Activated CD4-positive, alpha-beta memory T cell treated with anti-CD3 and anti-CD28 coated beads for 36 hours (primary cell): Measurements from ENCODE around the gene FAM221B. TPM values are rescaled to one million over a fixed set of nuclear protein-coding genes. Genes with fewer than 3 reads are reported as not detected.

Experiments
- CTCF ChIA-PET: fragments of 350-600 bp; sonication (Branson Sonifier 250); formaldehyde crosslinking; loops from one replicate; lab custom pipeline; 2021; ENCODE audit warnings: antibody characterized with exemption, inconsistent platforms; lab: Charles Lee
- POLR2A ChIA-PET: fragments of 350-600 bp; sonication (Branson Sonifier 250); formaldehyde crosslinking; loops from one replicate; lab custom pipeline; 2021; ENCODE audit warnings: antibody characterized with exemption; lab: Charles Lee
- DNase-seq: peaks from one replicate; pipeline ENCODE4 v3.0.0-alpha.2; 2020
- H3K27ac Mint-ChIP-seq: one replicate; pipeline ENCODE4 v1.8.0; 2021; ENCODE audit warnings: mixed read lengths
- H3K27me3 Mint-ChIP-seq: one replicate; pipeline ENCODE4 v1.8.0; 2021; ENCODE audit warnings: mixed read lengths
- H3K36me3 Mint-ChIP-seq: one replicate; pipeline ENCODE4 v1.8.0; 2021; ENCODE audit warnings: mixed read lengths
- H3K4me1 Mint-ChIP-seq: one replicate; pipeline ENCODE4 v1.8.0; 2021; ENCODE audit warnings: low read depth, mixed read lengths
- H3K4me3 Mint-ChIP-seq: one replicate; pipeline ENCODE4 v1.8.0; 2021; ENCODE audit warnings: mild to moderate bottlenecking, mixed read lengths
- H3K9me3 Mint-ChIP-seq: one replicate; pipeline ENCODE4 v1.8.0; 2021; ENCODE audit warnings: mixed read lengths
- intact Hi-C: fragments of 100-400 bp; cut with micrococcal nuclease; formaldehyde crosslinking; loops from one replicate; pipeline ENCODE4 v1.15.1; 2023
- total RNA-seq, 2 experiments: library from RNA; stranded (reverse); gene quantifications; one replicate each; pipeline ENCODE4 v1.2.3, GENCODE V29; 2021

FAM221B gene
- total RNA-seq, 2 experiments from 2014 or later, result not detected

GRCh38 chr9:35844628-35845270 is 16.2 kb upstream of the FAM221B start:
- Mint-ChIP-seq H3K27me3 (no peaks in the 10 kb centered on the region), H3K4me1 (peaks cover 36% of the 10 kb centered on the region), H3K9me3 (no peaks in the 10 kb centered on the region), H3K36me3 (no peaks in the 10 kb centered on the region), H3K27ac (no peak overlapping the region), H3K4me3 (no peak overlapping the region)
- no peak for DNase-seq
- intact Hi-C loops, result loop anchor here (2.0 kb wide), 1 partner anchor 16 kb away; the partner anchor contains the start of genes FAM221B and TMEM8B
- POLR2A ChIA-PET, result no interaction called here
- CTCF ChIA-PET, result interaction anchor here (1.6 kb wide), 1 partner anchor 37 kb away, joined by 9 read pairs; no protein-coding TSS in a partner anchor

GRCh38 chr9:35842795-35843194 is 14.3 kb upstream of the FAM221B start:
- Mint-ChIP-seq H3K4me3 (no peak overlapping the region), H3K36me3 (no peaks in the 10 kb centered on the region), H3K9me3 (no peaks in the 10 kb centered on the region), H3K27me3 (no peaks in the 10 kb centered on the region), H3K4me1 (peaks cover 30% of the 10 kb centered on the region), H3K27ac (no peak overlapping the region)
- DNase-seq, result no peak
- ChIA-PET CTCF (no interaction called here), POLR2A (no interaction called here)
- intact Hi-C loops, result no loop called here

GRCh38 chr9:35842020-35842745 is 13.7 kb upstream of the FAM221B start:
- intact Hi-C loops, result no loop called here
- Mint-ChIP-seq H3K9me3 (no peaks in the 10 kb centered on the region), H3K4me1 (peaks cover 25% of the 10 kb centered on the region), H3K36me3 (no peaks in the 10 kb centered on the region), H3K27me3 (no peaks in the 10 kb centered on the region), H3K4me3 (no peak overlapping the region), H3K27ac (no peak overlapping the region)
- POLR2A ChIA-PET, result interaction anchor here (0.9 kb wide), 1 partner anchor 10 kb away, joined by 3 read pairs; no protein-coding TSS in a partner anchor
- CTCF ChIA-PET, result interaction anchor here (1.0 kb wide), 1 partner anchor 40 kb away, joined by 3 read pairs; no protein-coding TSS in a partner anchor
- DNase-seq, result no peak

- DNase-seq, result no peak
- Mint-ChIP-seq H3K4me1 (peaks cover 21% of the 10 kb centered on the region), H3K27ac (no peak overlapping the region), H3K9me3 (no peaks in the 10 kb centered on the region), H3K36me3 (no peaks in the 10 kb centered on the region), H3K27me3 (no peaks in the 10 kb centered on the region), H3K4me3 (no peak overlapping the region)
- ChIA-PET POLR2A (interaction anchor here (0.9 kb wide), 1 partner anchor 10 kb away, joined by 3 read pairs; no protein-coding TSS in a partner anchor), CTCF (interaction anchor here (0.6 to 1.0 kb wide), 2 partner anchors 41 to 862 kb away, joined by 3 to 5 read pairs; no protein-coding TSS in a partner anchor)
- intact Hi-C loops, result no loop called here
Observed at GRCh38 chr9:35841645-35841900, 13.0 kb upstream of the FAM221B start.

- H3K27me3 Mint-ChIP-seq, result no peaks in the 10 kb centered on the region
- intact Hi-C loops, result no loop called here
- no peak overlapping the region for H3K27ac Mint-ChIP-seq
- H3K4me1 Mint-ChIP-seq, result peaks cover 21% of the 10 kb centered on the region
- H3K36me3 Mint-ChIP-seq, result no peaks in the 10 kb centered on the region
- H3K9me3 Mint-ChIP-seq, result no peaks in the 10 kb centered on the region
- POLR2A ChIA-PET, result no interaction called here
- DNase-seq, result no peak
- CTCF ChIA-PET, result interaction anchor here (0.6 to 1.0 kb wide), 3 partner anchors 15 to 861 kb away, joined by 3 to 5 read pairs (median 4); no protein-coding TSS in a partner anchor
- H3K4me3 Mint-ChIP-seq, result no peak overlapping the region
Observed at GRCh38 chr9:35840881-35841644, 12.5 kb upstream of the FAM221B start.

- no peaks in the 10 kb centered on the region for H3K36me3 Mint-ChIP-seq
- H3K4me3 Mint-ChIP-seq, result no peak overlapping the region
- DNase-seq, result no peak
- no peak overlapping the region for H3K27ac Mint-ChIP-seq
- no peaks in the 10 kb centered on the region for H3K9me3 Mint-ChIP-seq
- peaks cover 10% of the 10 kb centered on the region for H3K4me1 Mint-ChIP-seq
- POLR2A ChIA-PET, result no interaction called here
- no peaks in the 10 kb centered on the region for H3K27me3 Mint-ChIP-seq
- CTCF ChIA-PET, result interaction anchor here (1.0 kb wide), 1 partner anchor 14 kb away, joined by 4 read pairs; no protein-coding TSS in a partner anchor
- intact Hi-C loops, result no loop called here
Observed at GRCh38 chr9:35839926-35840325, 11.4 kb upstream of the FAM221B start.

- no peaks in the 10 kb centered on the region for H3K36me3 Mint-ChIP-seq
- H3K4me3 Mint-ChIP-seq, result no peak overlapping the region
- no peak overlapping the region for H3K27ac Mint-ChIP-seq
- intact Hi-C loops, result no loop called here
- ChIA-PET CTCF (interaction anchor here (1.7 to 4.5 kb wide), 2 partner anchors 11 to 45 kb away, joined by 5 to 33 read pairs; no protein-coding TSS in a partner anchor), POLR2A (no interaction called here)
- no peak for DNase-seq
- H3K9me3 Mint-ChIP-seq, result no peaks in the 10 kb centered on the region
- H3K27me3 Mint-ChIP-seq, result no peaks in the 10 kb centered on the region
- H3K4me1 Mint-ChIP-seq, result no peaks in the 10 kb centered on the region
Observed at GRCh38 chr9:35836595-35836994, 8.1 kb upstream of the FAM221B start.

GRCh38 chr9:35835766-35836165 is 7.2 kb upstream of the FAM221B start:
- Mint-ChIP-seq H3K27ac (no peak overlapping the region), H3K9me3 (no peaks in the 10 kb centered on the region), H3K4me3 (no peak overlapping the region), H3K36me3 (no peaks in the 10 kb centered on the region), H3K27me3 (no peaks in the 10 kb centered on the region), H3K4me1 (peaks cover under 1% of the 10 kb centered on the region)
- ChIA-PET POLR2A (no interaction called here), CTCF (interaction anchor here (0.6 to 4.5 kb wide), 9 partner anchors 10 to 100 kb away, joined by 3 to 33 read pairs (median 4); no protein-coding TSS in a partner anchor)
- intact Hi-C loops, result no loop called here
- no peak for DNase-seq

GRCh38 chr9:35835216-35835632 is 6.7 kb upstream of the FAM221B start:
- no peaks in the 10 kb centered on the region for H3K27me3 Mint-ChIP-seq
- no peaks in the 10 kb centered on the region for H3K36me3 Mint-ChIP-seq
- no peak overlapping the region for H3K27ac Mint-ChIP-seq
- no peak for DNase-seq
- CTCF ChIA-PET, result interaction anchor here (0.6 to 4.5 kb wide), 10 partner anchors 9 to 100 kb away, joined by 3 to 33 read pairs (median 4); no protein-coding TSS in a partner anchor
- H3K4me3 Mint-ChIP-seq, result no peak overlapping the region
- intact Hi-C loops, result no loop called here
- no peaks in the 10 kb centered on the region for H3K9me3 Mint-ChIP-seq
- POLR2A ChIA-PET, result no interaction called here
- H3K4me1 Mint-ChIP-seq, result peaks cover 3% of the 10 kb centered on the region

GRCh38 chr9:35834260-35835215 is 6.0 kb upstream of the FAM221B start:
- H3K4me3 Mint-ChIP-seq, result no peak overlapping the region
- ChIA-PET POLR2A (no interaction called here), CTCF (interaction anchor here (0.7 to 4.5 kb wide), 12 partner anchors 9 to 359 kb away, joined by 3 to 33 read pairs (median 4); partner anchors contain the start of gene HINT2)
- no peaks in the 10 kb centered on the region for H3K36me3 Mint-ChIP-seq
- no peak for DNase-seq
- no peaks in the 10 kb centered on the region for H3K9me3 Mint-ChIP-seq
- intact Hi-C loops, result no loop called here
- no peak overlapping the region for H3K27ac Mint-ChIP-seq
- no peaks in the 10 kb centered on the region for H3K27me3 Mint-ChIP-seq
- peaks cover 10% of the 10 kb centered on the region for H3K4me1 Mint-ChIP-seq

GRCh38 chr9:35832814-35833213 is 4.3 kb upstream of the FAM221B start:
- ChIA-PET CTCF (interaction anchor here (0.6 to 2.2 kb wide), 3 partner anchors 49 to 163 kb away, joined by 4 to 9 read pairs (median 4); no protein-coding TSS in a partner anchor), POLR2A (no interaction called here)
- Mint-ChIP-seq H3K27ac (no peak overlapping the region), H3K9me3 (no peaks in the 10 kb centered on the region), H3K4me3 (no peak overlapping the region), H3K36me3 (no peaks in the 10 kb centered on the region), H3K27me3 (no peaks in the 10 kb centered on the region), H3K4me1 (peaks cover 18% of the 10 kb centered on the region)
- DNase-seq, result no peak
- intact Hi-C loops, result no loop called here
